Measurements from ENCODE around the gene DPP6.

- TF ChIP-seq CTCF (conservative IDR thresholded peaks at IDR 0.05; ENCODE audit: low read depth, low read length), result no peak
- no peak for TF ChIP-seq EZH2phosphoT487 (IDR thresholded peaks at IDR 0.05; ENCODE audit: borderline replicate concordance, low read length)
- TF ChIP-seq EZH2 (IDR thresholded peaks at IDR 0.05; ENCODE audit: low read length, unreplicated experiment), result no peak
Measured at GRCh38 chr7:154438571-154439367, 386.6 kb downstream of the DPP6 start.
